Pons (tissue), 1 donor: ENCODE results near the gene S100G.
"Not testable (repeated sequence)": the region's sequence is repeated elsewhere in the genome, so short reads cannot be mapped to it uniquely, and the experiment has no call there.

ENCODE experiments used
- DNase-seq: peaks from one replicate; pipeline ENCODE4 v3.0.0-alpha.2; 2016; ENCODE audit warnings: low spot score

The S100G gene, protein sequence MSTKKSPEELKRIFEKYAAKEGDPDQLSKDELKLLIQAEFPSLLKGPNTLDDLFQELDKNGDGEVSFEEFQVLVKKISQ

DNA sequence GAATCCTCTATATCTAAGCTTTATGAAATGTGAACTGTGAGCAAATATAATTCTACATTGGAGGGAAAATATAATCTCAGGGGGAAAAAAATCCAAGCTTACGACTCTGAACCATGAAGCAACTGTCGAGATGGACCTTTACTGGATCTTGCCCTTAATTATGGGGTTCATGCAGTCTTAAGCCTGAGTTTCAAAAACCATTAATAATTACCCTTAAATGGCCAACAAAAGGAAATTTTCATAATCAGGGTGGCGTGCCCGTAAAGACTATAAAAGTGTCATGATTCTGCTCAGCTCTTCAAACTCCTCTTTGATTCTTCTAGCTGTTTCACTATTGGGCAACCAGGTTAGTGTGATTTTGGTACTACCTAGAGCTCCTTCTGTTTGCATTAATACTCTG lies at the start of gene S100G:
Gene S100G, plus strand, starts transcription at position 301 of the 400 bp plus-strand sequence. CDS start 849 bp downstream, outside the sequence.
- no peak for DNase-seq

DNA sequence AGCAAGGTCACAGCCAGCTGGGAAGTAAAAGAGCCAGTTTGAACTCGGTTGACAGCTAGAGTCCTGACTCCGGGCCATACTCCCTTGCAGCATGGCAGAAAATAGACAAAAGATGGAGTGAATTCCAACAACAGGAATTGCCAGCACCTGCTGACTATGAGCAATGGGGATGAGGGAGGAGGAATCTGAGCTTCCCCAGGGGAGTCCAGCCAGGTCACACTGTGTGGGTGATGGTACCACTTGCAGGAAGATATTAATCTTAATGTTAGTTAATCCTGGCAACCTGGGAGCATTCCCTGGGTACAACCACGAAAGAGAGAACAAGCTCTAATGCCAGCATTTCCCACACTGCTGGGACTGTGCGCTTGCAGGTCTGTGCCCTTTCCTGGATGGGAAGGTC lies 48.1 kb upstream of the S100G start:
- no peak for DNase-seq

DNA sequence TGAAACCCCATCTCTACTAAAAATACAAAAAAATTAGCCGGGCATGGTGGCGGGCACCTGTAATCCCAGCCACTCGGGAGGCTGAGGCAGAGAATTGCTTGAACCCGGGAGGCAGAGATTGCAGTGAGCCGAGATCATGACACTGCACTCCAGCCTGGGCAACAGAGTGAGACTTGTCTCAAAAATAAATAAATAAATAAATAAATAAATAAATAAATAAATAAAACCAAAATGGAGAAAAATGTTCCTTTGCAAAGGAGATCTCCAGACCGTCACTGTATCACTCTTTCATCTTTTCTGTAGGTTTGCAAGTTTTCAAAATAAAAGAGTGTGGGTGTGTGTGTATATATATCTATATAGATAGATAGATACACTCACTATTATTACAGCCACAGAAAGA lies 46.7 kb upstream of the S100G start:
- DNase-seq = not testable (repeated sequence)

DNA sequence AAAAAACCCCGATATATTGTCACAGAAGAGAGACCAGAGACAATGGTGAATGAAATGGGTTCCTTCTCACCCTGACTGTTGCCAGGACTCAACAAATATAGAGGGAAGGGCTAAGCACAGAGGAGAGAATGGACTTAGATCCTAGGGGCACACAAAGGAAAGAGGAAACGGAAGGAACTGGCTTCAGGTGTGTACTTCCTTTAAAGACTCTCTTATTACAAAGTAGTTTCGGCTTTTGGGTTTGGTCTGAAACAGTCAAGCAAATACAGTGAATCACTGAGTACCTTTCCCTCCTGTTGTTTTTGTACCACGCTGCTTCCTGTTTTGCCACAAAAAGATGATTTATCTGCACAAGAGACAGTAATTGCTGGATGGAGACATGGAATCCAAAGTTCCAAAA lies 46.1 kb upstream of the S100G start:
- DNase-seq = no peak

DNA sequence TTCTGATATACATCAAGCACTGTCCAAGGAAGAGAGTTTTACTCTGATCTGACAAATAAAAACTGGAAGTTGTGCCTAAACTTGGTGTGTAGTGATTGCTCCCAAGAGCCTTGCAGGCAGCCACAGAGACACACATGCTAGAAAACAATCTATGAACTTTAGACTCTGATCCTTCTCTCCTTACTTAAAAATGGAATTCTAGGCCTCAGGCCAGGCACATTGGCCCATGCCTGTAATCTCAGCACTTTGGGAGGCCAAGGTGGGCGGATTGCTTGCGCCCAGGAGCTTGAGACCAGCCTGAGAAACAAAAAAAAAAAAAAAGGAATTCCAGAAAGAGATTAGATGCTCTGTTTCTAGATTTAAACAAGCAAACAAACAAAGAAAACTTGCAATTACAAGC lies 45.6 kb upstream of the S100G start:
- no peak for DNase-seq

DNA sequence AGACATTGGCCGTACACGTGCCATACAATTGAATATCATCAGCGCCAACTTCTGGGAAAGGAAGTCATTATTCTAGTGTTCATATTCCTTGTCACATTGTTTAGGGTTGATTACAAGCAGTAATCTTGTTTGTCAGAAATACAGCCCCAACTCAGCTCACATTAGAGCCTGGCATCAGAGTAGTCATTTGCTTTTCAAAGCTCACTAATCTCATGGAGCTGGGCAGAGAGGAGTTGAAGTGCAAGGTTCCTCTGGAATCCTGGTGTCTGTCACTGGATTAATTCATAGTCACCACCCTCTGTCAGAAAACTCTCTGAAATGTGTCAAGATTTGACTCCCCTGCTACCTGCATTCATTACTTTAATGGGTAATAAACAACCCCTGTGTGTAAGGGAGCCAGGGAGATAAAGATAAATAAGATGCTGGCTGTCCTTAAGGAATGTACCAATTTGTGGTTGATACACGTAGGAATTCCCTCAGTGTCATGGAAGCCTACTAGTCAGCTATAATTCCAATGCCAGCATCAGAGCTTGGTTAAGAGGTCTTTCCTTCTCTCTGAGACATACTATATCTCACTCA lies 43.7 kb upstream of the S100G start:
- no peak for DNase-seq

DNA sequence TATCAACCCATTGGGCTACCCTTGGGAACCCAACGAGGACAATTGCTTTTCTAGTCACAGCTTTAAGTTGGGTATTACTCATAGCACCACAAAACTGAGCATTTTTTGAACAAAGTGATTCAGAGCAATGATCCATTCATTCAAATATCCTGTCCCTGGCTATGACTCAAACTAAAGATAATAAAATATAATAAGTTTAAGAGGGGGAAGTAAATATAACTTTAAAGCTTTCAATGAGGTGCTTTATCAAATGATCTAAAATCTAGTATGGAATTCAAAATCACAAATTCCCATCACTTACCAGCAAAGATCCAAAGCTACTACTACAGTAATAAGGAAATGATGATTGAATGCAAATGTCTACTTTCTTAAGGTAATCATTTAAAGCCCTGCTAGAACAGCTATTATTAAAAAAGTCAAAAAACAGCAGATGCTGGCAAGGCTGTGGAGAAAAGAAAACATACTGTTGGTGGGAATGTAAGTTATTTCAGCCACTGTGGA lies 39.8 kb upstream of the S100G start:
- DNase-seq = no peak

DNA sequence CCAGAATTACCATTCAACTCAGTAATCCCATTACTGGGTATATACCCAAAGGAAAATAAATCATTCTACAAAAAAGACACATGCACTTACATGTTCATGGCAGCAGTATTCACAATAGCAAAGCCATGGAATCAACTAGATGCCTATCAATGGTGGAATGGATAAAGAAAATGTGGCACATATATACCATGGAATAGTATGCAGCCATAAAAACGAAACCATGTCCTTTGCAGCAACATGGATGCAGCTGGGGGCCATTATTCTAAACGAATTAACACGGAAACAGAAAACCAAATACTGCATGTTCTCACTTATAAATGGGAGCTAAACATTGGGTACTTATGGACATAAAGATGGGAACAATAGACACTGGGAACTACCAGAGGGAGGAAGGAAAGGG lies 39.3 kb upstream of the S100G start:
- not testable (repeated sequence) for DNase-seq

DNA sequence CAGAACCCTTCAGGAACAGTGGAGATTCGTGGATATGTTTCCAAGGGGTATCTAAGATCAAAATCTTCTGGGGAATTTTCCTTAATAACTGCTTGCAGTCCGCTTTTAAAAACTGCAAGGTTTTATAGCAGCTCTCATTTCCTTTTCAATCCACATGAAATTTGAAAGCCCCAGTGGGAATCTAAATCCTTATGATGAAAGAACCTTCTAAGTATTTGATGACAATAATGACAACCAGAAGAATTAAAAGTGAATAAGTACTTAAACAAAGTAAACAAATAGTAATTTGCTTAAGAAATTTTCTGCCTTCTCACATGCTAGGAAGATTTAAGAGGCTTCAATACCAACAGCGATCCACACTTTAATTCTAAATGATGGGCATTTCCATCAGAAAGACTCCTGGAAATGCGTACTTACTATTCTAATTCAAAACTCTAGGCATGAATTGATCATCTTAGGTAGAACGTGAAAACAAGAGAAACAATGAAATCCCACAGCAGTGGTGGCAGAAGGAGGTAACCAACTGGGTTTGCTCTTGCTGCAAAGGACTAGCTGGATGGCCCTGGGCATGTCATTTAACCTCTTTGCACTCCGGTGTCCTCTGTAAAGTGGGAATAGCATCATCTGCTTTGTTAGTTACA lies 37.6 kb upstream of the S100G start:
- no peak for DNase-seq

DNA sequence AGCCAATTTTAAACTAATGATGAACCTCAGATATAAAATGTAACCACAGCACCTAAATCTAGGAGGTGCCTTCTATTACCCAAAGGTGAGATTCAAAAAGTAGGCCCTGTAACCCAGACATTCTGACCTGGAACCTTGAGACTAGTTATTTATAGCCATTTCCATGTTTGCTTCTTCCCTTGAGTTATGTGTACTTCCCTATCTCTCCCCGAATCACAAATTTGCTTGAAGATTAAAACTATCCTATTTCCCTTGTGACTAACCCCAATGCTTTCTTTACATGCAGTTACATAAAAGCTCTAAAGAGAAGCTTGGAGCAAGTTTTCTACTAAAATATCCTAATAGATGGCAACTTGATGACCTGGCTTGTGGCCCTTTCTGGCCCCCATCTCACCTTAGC lies 32.6 kb upstream of the S100G start:
- DNase-seq = no peak

DNA sequence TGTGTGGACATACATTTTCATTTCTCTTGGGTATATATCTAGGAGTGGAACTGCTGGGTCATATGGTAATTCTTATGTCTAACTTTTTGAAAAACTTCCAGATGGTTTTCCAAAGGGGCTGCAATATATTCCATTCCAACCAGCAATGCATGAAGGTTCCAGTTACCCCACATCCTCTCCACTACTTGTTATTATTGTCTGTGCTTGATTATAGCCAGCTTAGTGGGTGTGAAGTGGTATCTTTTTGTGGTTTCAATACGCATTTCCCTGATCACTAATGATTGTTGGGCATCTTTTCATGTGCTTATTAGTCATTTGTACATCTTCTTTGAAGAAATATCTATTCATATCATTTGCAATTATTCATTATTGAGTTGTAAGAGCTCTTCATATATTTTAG lies 31.5 kb upstream of the S100G start:
- DNase-seq = no peak

DNA sequence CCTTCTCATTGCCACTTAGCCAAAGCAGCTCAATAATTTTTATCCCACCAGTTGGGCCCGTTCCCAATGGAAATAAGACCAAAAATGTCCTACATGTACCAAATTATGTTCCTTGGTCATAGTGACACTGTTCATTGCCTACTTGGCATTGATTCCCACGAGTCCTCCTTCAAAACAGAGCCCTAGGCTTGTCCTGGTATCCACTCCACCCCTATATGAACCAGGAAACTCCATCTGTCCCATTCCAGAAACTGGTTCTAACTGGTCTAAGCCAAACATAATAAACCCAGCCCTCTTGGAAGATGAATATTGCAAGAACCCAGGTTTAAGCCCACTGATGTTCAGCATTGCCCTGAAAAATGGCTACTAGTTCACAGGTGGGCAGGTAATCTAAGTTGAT lies 30.9 kb upstream of the S100G start:
- DNase-seq = no peak

DNA sequence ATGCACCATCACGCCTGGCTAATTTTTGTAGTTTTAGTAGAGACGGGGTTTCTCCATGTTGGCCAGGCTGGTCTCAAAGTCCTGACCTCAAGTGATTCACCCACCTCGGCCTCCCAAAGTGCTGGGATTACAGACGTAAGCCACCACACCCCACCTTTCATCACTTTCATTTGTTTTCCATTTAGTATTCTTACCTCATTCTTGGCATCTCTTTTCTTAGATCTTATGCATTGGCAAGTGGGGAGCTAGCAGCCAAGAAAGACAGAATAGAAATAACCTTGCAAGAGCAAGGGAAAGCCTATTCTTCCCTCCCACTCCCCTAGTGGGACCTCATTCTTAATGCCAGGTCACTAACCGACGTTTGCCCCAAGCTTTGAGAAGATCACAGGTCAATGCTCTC lies 21.4 kb upstream of the S100G start:
- not testable (repeated sequence) for DNase-seq

DNA sequence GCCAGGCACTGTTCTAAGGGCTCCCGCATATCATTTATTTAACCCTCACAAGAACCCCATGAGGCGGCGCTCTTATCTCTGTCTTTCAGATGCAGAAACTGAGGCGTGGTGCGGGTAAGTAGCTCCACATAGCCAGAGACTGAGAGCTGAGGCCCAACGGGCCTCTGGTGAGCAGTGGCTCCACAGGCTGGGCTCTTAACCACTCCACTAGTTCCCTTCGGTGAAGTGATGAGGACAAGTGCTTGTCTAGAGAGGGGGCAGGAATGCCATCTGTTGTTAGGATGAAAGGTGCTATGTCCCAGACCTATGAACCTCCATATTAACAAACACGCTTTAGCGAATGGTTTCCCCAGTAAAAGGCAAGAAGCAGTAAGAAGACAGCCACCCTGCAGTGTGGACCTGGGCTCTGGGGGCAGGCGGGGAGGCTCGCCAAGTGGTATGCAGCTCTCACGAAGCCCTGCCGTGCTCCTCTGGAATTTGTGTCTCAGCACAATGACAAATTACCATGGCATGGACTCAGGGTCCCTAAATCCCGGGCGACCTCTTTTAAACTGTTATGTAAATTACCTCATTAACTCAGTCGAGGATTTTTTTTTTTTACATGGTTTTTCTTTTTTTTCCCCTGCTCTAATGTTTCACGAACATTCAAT lies 20.9 kb upstream of the S100G start:
- no peak for DNase-seq

DNA sequence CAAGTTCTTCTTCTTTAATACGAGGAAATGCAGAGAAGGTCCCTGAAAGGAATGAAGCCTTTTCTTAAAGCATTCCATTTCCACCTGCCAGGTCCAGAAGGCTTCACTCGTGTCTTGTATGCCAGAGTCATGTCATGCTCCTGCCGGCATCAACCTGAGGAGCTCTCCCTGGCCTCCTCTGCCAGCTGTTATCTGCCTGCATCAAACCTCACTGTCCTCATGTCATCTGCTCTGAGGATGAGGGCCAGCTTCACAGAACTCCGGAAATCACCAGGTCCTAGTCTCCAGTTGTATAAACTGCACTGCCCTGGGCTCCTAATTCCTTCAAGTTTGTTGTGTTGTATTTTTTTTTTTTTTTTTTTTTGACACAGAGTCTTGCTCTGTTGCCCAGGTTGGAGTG lies 20.0 kb upstream of the S100G start:
- no peak for DNase-seq

DNA sequence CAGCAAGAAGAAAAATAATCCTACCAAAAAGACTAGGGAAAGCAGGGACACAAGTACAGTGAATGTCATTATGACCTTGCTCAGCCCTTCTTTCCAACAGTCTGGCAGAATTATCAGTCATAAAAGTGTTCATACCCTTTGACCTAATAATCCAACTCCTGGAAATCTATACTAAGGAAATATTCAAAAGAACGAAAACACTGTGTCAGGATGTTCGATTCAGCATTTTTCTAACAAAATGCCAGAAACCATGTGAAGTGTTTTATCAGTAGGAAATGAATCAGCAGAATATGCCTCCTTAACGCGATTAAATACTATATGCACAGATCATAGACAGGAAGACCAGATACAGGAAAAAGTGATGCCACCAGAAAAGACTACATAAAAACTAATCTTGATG lies 16.2 kb upstream of the S100G start:
- DNase-seq = no peak

DNA sequence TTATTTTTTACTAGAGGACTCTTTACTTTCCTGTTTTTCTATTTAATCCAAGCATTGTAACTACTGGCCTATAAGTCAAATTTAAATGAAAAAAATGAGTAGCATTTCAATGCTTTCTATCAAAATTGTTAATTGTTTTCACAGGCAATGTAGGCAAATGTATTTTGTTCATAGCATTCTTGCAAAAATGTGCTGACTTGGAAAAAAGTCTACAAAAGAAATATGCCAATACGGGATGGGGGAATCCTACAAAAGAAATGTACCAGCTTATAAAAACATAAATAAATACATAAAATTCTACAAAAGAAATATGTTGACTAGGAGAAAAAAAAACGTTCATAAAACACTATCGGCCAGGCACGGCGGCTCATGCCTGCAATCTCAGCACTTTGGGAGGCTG lies 14.9 kb upstream of the S100G start:
- no peak for DNase-seq

DNA sequence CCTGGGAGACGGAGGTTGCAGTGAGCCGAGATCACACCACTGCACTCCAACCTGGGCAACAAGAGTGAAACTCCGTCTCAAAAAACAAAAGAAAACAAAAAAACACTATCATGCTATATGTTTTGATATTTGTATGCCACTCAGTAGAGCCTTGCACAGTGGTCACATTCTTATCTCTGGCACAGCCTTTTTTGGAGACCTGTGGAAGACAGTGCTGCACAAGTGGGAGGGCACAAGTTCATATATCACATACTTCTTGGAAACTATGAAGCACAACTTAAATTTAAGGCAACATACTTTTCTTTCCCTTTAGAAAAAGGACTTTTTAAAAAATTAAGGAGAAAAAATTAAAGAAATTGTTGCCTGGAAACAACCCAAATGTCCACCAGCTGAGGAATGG lies 14.4 kb upstream of the S100G start:
- no peak for DNase-seq

DNA sequence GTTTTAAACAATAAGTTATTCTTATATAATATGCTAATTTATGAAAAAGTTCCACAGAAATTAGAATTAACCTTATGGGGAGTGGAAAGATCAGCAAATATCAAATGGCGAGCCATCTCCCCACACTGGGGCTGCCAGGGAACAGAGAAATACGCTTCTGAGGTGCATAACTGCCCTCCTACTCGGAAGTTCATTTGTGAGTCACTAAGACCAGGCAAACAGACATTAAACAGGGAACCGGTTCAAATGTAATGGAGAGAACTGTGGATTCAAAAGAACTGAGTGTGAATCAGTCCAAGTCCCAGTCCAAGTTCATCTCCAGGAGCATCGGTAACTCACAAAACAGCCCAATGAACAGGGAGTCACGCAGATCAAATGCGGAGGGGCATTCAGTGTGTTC lies 11.4 kb upstream of the S100G start:
- DNase-seq = no peak

DNA sequence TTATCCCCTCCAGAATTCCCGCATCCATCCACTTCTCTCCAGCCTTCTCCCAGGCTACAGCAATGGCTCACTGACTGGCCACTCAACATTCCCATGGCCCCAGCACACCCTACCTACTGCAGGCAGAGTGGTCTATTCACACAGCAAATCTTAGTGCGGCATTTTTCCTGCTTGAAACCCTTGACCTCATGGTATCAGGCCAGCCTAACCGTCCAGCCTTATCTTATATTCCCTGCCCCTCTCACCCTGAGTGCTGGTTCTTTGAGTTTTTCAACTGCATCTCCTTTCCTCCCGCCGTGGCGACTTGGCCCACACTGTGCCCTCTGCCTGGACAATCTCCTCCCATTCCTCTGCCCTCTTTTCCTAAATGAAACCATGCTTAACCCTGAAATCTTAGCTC lies 10.0 kb upstream of the S100G start:
- DNase-seq = no peak

DNA sequence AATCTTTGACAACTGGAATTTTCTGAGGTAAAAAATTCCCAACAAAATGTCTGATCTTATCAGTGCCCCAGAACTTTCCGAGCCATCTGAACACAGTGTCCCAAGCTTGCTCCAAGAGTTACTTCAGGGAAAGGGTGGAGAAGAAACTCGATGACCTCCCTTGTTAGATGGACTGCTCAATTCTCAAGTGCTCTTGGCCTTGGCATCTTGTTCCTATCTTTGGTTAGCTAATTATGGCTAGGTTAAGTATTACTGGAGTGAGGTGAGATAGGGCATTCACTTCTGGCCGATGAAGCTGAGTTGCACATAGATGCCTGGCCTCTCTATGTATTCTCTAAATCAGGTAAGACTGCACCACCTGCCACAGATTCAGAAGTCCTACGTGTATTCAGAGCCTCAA lies 9.1 kb upstream of the S100G start:
- no peak for DNase-seq

DNA sequence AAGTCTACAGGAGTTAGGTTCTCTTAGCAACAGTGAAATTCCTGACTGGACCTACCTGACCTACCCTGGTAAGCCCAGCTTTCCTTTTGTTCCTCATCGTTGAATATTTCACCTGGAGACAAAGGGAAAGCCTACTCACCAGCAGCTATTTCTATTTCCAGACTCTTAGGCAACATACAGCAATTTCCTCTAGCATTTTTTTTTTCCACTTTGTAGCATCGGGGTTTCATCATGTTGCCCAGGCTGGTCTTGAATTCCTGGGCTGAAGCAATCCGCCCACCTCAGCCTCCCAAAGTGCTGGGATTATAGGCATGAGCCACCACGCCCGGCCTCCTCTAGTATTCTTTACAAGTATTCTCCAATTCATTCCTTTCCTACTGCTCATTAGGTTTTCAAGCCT lies 6.8 kb upstream of the S100G start:
- DNase-seq = no peak

DNA sequence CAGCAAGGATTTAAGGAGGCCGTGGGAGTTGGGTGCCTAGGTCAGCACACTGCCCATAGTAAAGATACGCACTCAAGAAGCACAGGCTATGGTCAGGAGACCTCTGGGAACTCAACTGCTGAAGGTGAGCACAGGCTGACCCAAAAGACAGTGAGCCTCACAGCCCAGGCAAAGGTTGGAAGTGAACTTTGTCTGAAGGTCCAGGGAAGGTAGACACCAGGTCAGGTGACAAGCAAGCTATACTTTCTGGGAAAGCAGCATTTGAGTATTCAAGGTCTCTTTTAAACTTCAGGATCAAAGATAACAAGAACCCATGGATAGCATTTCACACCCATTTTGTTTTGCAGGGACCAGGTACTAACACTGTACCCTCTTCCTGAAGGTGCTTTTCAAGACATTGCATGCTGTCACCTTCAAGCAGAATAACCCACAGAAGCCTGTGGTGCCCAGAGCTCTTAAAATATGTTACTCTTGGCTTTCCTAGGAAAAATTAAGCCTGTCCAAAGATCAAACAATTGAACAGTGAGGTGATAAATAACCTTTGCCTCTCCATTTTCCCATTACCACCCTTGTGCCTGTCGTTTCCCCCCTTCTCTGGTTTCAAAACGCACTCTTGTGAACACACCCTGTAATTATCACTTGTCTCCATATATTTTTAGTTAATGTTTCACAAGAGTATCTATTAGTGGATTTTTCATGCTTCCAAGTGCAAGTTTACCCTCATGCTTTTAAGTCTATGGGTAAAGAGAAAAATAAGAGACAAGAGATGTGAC lies 3.4 kb upstream of the S100G start:
- DNase-seq = no peak
